Uterus (tissue), 4 donors: ENCODE measurements around the gene HIP1R. TPM values are rescaled to one million over a fixed set of nuclear protein-coding genes. Genes with fewer than 3 reads are reported as not detected.
"Not testable (repeated sequence)": the region's sequence is repeated elsewhere in the genome, so short reads cannot be mapped to it uniquely, and the experiment has no call there.

Experiments
- DNase-seq, 2 donors: peaks; one replicate each; pipeline ENCODE4 v3.0.0-alpha.2; 2019 to 2020
- H3K27ac ChIP-seq, 2 donors: fragments of 200-600 bp; sonication (generic); 1 replicate in 1 of 2; 2 replicates in 1 of 2; pipeline ENCODE4 v1.5.1; 2016 to 2018
- H3K27me3 ChIP-seq, 2 donors: fragments of 200-600 bp; sonication (generic); one replicate each; pipeline ENCODE4 v1.5.1; 2018 to 2019; ENCODE audit warnings: control low read depth in 1 of 2
- H3K36me3 ChIP-seq, 2 donors: fragments of 200-600 bp; sonication (generic); one replicate each; pipeline ENCODE4 v1.5.1; 2019; ENCODE audit warnings: control low read depth in 1 of 2
- H3K4me1 ChIP-seq, 2 donors: fragments of 200-600 bp; sonication (generic); one replicate each; pipeline ENCODE4 v1.5.1; 2018 to 2019; ENCODE audit warnings: control low read depth in 1 of 2
- H3K4me3 ChIP-seq, 2 donors: fragments of 200-600 bp; sonication (generic); 1 replicate in 1 of 2; 2 replicates in 1 of 2; pipeline ENCODE4 v1.5.1; 2018 to 2019; ENCODE audit warnings: mild to moderate bottlenecking in 1 of 2
- H3K9me3 ChIP-seq, 2 donors: fragments of 200-600 bp; sonication (generic); one replicate each; pipeline ENCODE4 v1.5.1; 2019; ENCODE audit warnings: control low read depth in 1 of 2
- POLR2A ChIP-seq, 2 donors: fragments of 450-650 bp; IDR thresholded peaks; one replicate each; pipeline ENCODE4 v1.6.1; 2016; ENCODE audit warnings: antibody characterized with exemption in 2 of 2, mild to moderate bottlenecking in 1 of 2, moderate library complexity in 1 of 2
- intact Hi-C: fragments of 100-400 bp; cut with DNase I; formaldehyde crosslinking; loops from one replicate; pipeline ENCODE4 v1.15.1; 2023; ENCODE audit warnings: low total_unique reads
- total RNA-seq, 4 donors: library from RNA; depleted of rRNA in 3 of 4; stranded (reverse); fragments of >200 nt in 3 of 4; gene quantifications; one replicate each; pipeline versions ENCODE4 v1.1.0 to v1.2.4, GENCODE V29; 2014 to 2023
- TF ChIP-seq, protein P1 (sequence below), 4 experiments: fragments of 200-600 bp in 2 of 4; fragments of 450-650 bp in 2 of 4; sonication (generic) in 2 of 4; IDR thresholded peaks; one replicate each; pipeline ENCODE4 v1.5.1; 2016 to 2019; ENCODE audit warnings: antibody characterized with exemption in 4 of 4, mild to moderate bottlenecking in 2 of 4, moderate library complexity in 1 of 4
- donor health status: DM: yes; HTN: yes; CAD: no.

The HIP1R gene
- total RNA-seq, 4 donors from 2014 or later: 2.9 to 31.3 (median 25.8) TPM

DNA sequence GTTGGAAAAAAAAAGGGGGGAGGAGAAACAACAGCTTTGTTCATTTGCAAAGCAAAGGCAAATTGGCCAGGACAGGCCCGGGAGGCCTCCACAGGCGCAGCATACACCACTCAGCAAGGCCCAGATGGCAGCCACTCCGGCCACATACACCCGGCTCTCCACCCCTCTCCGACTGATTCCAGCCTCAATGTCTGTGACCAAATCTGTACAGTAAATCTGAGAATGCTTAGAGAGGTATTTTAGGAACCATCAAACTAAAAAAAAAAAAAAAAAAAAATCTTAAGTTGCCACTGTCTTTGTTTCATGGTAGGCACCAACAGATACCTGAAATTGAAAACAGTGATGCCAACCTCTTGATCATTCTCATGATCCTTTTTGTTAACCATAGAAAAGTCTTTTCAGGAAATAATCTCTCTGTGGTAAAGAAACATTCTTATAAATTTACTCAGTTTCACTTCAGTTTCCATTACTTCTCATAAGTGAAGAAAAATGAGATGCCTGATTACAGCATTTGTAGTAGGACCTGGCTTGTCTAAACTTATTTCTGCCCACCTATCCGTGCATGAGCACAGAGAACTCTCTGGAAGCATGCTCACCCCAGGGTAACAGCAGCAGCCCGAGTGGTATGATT lies 40.4 kb downstream of the HIP1R start:
- intact Hi-C loops: no loop called here
- no peak overlapping the region for H3K27ac ChIP-seq
- TF ChIP-seq POLR2A (IDR thresholded peaks at IDR 0.05): no peak
- TF ChIP-seq, protein P1, sequence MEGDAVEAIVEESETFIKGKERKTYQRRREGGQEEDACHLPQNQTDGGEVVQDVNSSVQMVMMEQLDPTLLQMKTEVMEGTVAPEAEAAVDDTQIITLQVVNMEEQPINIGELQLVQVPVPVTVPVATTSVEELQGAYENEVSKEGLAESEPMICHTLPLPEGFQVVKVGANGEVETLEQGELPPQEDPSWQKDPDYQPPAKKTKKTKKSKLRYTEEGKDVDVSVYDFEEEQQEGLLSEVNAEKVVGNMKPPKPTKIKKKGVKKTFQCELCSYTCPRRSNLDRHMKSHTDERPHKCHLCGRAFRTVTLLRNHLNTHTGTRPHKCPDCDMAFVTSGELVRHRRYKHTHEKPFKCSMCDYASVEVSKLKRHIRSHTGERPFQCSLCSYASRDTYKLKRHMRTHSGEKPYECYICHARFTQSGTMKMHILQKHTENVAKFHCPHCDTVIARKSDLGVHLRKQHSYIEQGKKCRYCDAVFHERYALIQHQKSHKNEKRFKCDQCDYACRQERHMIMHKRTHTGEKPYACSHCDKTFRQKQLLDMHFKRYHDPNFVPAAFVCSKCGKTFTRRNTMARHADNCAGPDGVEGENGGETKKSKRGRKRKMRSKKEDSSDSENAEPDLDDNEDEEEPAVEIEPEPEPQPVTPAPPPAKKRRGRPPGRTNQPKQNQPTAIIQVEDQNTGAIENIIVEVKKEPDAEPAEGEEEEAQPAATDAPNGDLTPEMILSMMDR (IDR thresholded peaks at IDR 0.05): no peak
- no peak for DNase-seq
- H3K4me3 ChIP-seq: no peak overlapping the region
- H3K27me3 ChIP-seq: no peaks in the 10 kb centered on the region
- H3K9me3 ChIP-seq: no peaks in the 10 kb centered on the region
- no peaks in the 10 kb centered on the region for H3K36me3 ChIP-seq
- H3K4me1 ChIP-seq: peaks cover 0 to 11% of the 10 kb centered on the region in 2 donors

DNA sequence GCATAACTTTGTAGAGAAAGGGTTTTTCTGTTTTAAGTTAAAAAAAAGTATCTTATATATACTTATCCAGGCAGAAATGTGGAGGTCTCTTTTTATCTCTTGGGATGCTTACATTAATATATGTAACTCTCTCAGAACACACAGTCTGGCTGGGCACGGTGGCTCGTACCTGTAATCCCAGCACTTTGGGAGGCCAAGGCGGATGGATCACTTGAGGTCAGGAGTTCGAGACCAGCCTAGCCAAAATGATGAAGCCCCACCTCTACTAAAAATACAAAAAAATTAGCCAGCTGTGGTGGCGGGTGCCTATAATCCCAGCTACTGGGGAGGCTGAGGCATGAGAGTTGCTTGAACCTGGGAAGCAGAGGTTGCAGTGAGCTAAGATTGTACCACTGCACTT lies 41.0 kb downstream of the HIP1R start:
- H3K4me1 ChIP-seq, H3K27me3 ChIP-seq, H3K36me3 ChIP-seq, H3K4me3 ChIP-seq, H3K27ac ChIP-seq, intact Hi-C loops, H3K9me3 ChIP-seq, DNase-seq: not testable (repeated sequence)

DNA sequence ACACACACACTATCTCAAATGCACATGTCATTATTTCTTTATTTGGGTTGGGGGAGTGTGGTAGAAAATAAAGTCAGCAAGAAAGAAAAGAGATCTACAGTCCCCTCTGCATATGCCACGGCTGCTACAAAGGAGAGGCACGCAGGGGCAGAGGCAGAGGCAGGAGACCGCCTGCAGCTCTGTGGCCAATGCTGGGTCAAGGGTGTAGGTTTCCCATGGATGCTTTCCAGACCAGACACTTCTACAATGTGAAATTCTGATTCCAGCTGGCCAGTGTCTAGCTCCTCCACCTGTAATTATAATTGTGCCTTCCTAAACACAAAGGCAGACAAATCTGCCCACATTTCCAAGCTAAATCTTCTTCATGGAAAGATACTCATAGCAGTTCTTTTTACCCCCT lies 41.5 kb downstream of the HIP1R start:
- Histone ChIP-seq H3K27me3 (no peaks in the 10 kb centered on the region), H3K36me3 (no peaks in the 10 kb centered on the region), H3K4me1 (peaks cover 0 to 5% of the 10 kb centered on the region in 2 donors), H3K9me3 (no peaks in the 10 kb centered on the region), H3K27ac (no peak overlapping the region), H3K4me3 (no peak overlapping the region)
- TF ChIP-seq POLR2A (IDR thresholded peaks at IDR 0.05): no peak
- TF ChIP-seq, protein P1 (IDR thresholded peaks at IDR 0.05): no peak
- DNase-seq: no peak
- intact Hi-C loops: no loop called here

DNA sequence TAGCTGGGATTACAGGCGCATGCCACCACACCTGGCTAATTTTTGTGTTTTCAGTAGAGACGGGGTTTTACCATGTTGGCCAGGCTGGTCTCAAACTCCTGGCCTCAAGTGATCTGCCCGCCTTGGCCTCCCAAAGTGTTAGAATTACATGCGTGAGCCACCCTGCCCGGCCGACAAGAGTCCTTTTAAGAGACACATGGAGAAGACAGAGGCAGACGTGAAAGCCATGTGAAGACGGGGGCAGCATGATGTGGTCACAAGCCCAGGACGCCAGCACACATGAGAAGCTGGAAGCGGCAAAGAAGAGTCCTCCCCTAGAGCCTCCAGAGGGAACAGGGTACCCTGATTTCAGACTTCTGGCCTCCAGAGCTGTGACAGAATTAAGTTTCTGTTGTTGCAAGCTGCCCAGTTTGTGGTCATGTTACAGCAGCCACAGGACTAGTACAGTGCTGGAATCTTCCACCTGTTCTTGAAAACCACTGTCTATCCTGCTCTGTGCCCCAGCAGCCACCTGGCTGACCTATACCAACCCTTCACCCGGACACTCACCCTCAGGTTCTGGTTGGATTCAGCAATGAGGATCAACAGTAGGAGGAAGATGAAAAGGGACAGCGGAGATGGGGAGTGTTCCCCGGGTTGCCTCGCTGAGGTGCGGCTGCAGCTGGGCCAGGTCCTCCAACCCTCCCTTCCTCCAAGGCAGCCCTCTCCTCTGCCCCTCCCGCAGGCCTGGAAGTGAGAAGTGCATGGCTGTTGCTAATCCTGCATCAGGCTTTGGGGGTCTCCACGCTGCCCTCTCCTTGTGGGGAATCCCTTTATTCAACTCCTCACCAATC lies 43.7 kb downstream of the HIP1R start:
- TF ChIP-seq, protein P1 (IDR thresholded peaks at IDR 0.05): no peak
- TF ChIP-seq POLR2A (IDR thresholded peaks at IDR 0.05): no peak
- Histone ChIP-seq H3K9me3 (no peaks in the 10 kb centered on the region), H3K27me3 (no peaks in the 10 kb centered on the region), H3K4me1 (peaks cover 0 to 5% of the 10 kb centered on the region in 2 donors), H3K4me3 (no peak overlapping the region), H3K36me3 (no peaks in the 10 kb centered on the region), H3K27ac (peak overlapping the region; percentile 29 to 63)
- DNase-seq: no peak
- intact Hi-C loops: no loop called here

DNA sequence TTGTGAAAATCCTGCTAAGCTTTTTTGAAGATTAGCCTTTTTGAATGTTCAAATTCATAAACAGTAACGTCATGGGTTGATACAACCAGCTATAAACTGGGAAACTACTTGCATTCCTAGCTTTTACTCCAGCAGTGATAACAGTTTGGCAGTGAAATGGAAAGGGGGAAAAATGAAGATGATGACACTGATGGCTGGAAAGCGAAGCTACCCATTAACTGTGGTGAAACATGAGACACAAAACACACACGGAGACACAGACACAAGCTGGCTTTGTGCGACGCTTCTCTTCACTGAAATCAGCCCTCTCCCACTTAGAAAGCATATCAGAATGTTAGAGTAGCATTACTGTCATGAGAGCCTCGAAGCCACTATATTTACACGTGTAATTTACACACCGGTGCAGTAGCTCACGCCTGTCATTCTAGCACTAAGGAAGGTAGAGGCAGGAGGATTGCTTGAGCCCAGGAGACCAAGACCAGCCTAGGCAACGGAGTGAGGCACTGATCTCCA lies 45.0 kb downstream of the HIP1R start:
- intact Hi-C loops: no loop called here
- TF ChIP-seq, protein P1 (IDR thresholded peaks at IDR 0.05): no peak
- TF ChIP-seq POLR2A (IDR thresholded peaks at IDR 0.05): no peak
- no peak for DNase-seq
- H3K27ac ChIP-seq: peak overlapping the region; percentile 28 to 63
- H3K4me1 ChIP-seq: peaks cover 0 to 5% of the 10 kb centered on the region in 2 donors
- no peaks in the 10 kb centered on the region for H3K36me3 ChIP-seq
- no peaks in the 10 kb centered on the region for H3K27me3 ChIP-seq
- no peak overlapping the region for H3K4me3 ChIP-seq
- H3K9me3 ChIP-seq: no peaks in the 10 kb centered on the region
